GM19468 (cell line): ENCODE results near the gene TAF4.

Experiments
- ATAC-seq: cut with Tn5 transposase; IDR thresholded peaks from one replicate; pipeline ENCODE4 v1.9.1; 2021; ENCODE audit warnings: mild to moderate bottlenecking, moderate library complexity, moderate number of reproducible peaks; ENCODE audit not compliant: unreplicated experiment; ENCODE audit errors: extremely low read depth

TAF4 gene

GRCh38 chr20:61937146-61937962, 128.3 kb downstream of the TAF4 start:
- ATAC-seq, result no peak

GRCh38 chr20:61936701-61937131, 129.0 kb downstream of the TAF4 start:
- ATAC-seq, result no peak

GRCh38 chr20:61935926-61936700, 129.6 kb downstream of the TAF4 start:
- ATAC-seq, result no peak

- ATAC-seq, result no peak
Measured at GRCh38 chr20:61934716-61935530, 130.8 kb downstream of the TAF4 start.

- no peak for ATAC-seq
Measured at GRCh38 chr20:61933951-61934715, 131.5 kb downstream of the TAF4 start.

GRCh38 chr20:61933481-61933950, 132.2 kb downstream of the TAF4 start:
- ATAC-seq, result no peak

GRCh38 chr20:61932711-61933480, 132.8 kb downstream of the TAF4 start:
- ATAC-seq, result no peak

- ATAC-seq, result no peak
Measured at GRCh38 chr20:61932199-61932592, 133.5 kb downstream of the TAF4 start.

- ATAC-seq, result no peak
Measured at GRCh38 chr20:61931476-61932198, 134.0 kb downstream of the TAF4 start.

- ATAC-seq, result no peak
Measured at GRCh38 chr20:61930776-61931475, 134.8 kb downstream of the TAF4 start.

GRCh38 chr20:61929971-61930666, 135.6 kb downstream of the TAF4 start:
- no peak for ATAC-seq

- ATAC-seq, result no peak
Measured at GRCh38 chr20:61929561-61929960, 136.1 kb downstream of the TAF4 start.

- no peak for ATAC-seq
Measured at GRCh38 chr20:61927826-61928541, 137.7 kb downstream of the TAF4 start.

- ATAC-seq, result no peak
Measured at GRCh38 chr20:61927193-61927825, 138.4 kb downstream of the TAF4 start.

GRCh38 chr20:61926796-61927192, 138.9 kb downstream of the TAF4 start:
- ATAC-seq, result no peak

- ATAC-seq, result no peak
Measured at GRCh38 chr20:61926253-61926613, 139.4 kb downstream of the TAF4 start.
